Neuronal stem cell (in vitro differentiated cells): ENCODE measurements around the gene TP73.

Experiments
- DNase-seq: peaks from one replicate; pipeline ENCODE4 v3.0.0-alpha.2; 2013; ENCODE audit warnings: low spot score
- H2AFZ ChIP-seq: one replicate; pipeline ENCODE4 v1.6.1; 2013; ENCODE audit warnings: mild to moderate bottlenecking, low read length, inconsistent platforms
- H2AK5ac ChIP-seq: 2 replicates; pipeline ENCODE4 v1.6.1; 2013; ENCODE audit warnings: low read depth, mild to moderate bottlenecking, inconsistent platforms, low read length, moderate library complexity, mixed read lengths
- H2BK120ac ChIP-seq: 2 replicates; pipeline ENCODE4 v1.6.1; 2013; ENCODE audit warnings: low read depth, mild to moderate bottlenecking, inconsistent platforms, low read length, moderate library complexity, mixed read lengths
- H2BK12ac ChIP-seq: one replicate; pipeline ENCODE4 v1.6.1; 2013; ENCODE audit warnings: low read length, inconsistent platforms
- H2BK15ac ChIP-seq: 2 replicates; pipeline ENCODE4 v1.6.1; 2013; ENCODE audit warnings: mild to moderate bottlenecking, low read length, inconsistent platforms, mixed read lengths
- H2BK5ac ChIP-seq: one replicate; pipeline ENCODE4 v1.6.1; 2013; ENCODE audit warnings: inconsistent platforms, mild to moderate bottlenecking, low read length, moderate library complexity
- H3K14ac ChIP-seq: one replicate; pipeline ENCODE4 v1.6.1; 2013; ENCODE audit warnings: low read length, inconsistent platforms
- H3K18ac ChIP-seq: 2 replicates; pipeline ENCODE4 v1.6.1; 2013; ENCODE audit warnings: low read length, inconsistent platforms
- H3K23ac ChIP-seq: 2 replicates; pipeline ENCODE4 v1.6.1; 2013; ENCODE audit warnings: low read depth, mild to moderate bottlenecking, mixed read lengths, low read length, inconsistent platforms; ENCODE audit not compliant: poor library complexity
- H3K27ac ChIP-seq: replicated peaks from 3 replicates; pipeline ENCODE4 v1.5.1; 2013; ENCODE audit warnings: low read length, inconsistent platforms
- H3K27me3 ChIP-seq, 3 experiments: 2 replicates each; pipeline ENCODE4 v1.6.1; 2013; ENCODE audit warnings: low read length in 3 of 3, mild to moderate bottlenecking in 2 of 3, inconsistent platforms in 1 of 3, low read depth in 1 of 3, mixed read lengths in 1 of 3, moderate library complexity in 1 of 3; ENCODE audit not compliant: control insufficient read depth in 3 of 3, insufficient read depth in 3 of 3
- H3K36me3 ChIP-seq, 2 donors: replicated peaks in 1 of 2; 2 replicates each; pipeline ENCODE4 v1.6.1; 2013; ENCODE audit warnings: low read length in 2 of 2; ENCODE audit not compliant: control insufficient read depth in 2 of 2, insufficient read depth in 2 of 2
- H3K4ac ChIP-seq: 2 replicates; pipeline ENCODE4 v1.6.1; 2013; ENCODE audit warnings: inconsistent platforms, mild to moderate bottlenecking, low read length, moderate library complexity
- H3K4me1 ChIP-seq, 2 donors: 1 replicate in 1 of 2; 2 replicates in 1 of 2; pipeline ENCODE4 v1.6.1; 2013; ENCODE audit warnings: low read length in 2 of 2, low read depth in 1 of 2; ENCODE audit not compliant: control insufficient read depth in 2 of 2, insufficient read depth in 1 of 2
- H3K4me2 ChIP-seq: one replicate; pipeline ENCODE4 v1.6.1; 2013; ENCODE audit warnings: mild to moderate bottlenecking, low read length, inconsistent platforms; ENCODE audit not compliant: insufficient read depth, poor library complexity, severe bottlenecking
- H3K4me3 ChIP-seq, 2 donors: 2 replicates each; pipeline ENCODE4 v1.5.1; 2013; ENCODE audit warnings: low read length in 2 of 2, mild to moderate bottlenecking in 2 of 2, inconsistent platforms in 1 of 2, moderate library complexity in 1 of 2
- H3K79me1 ChIP-seq: one replicate; pipeline ENCODE4 v1.6.1; 2013; ENCODE audit warnings: low read depth, mild to moderate bottlenecking, inconsistent platforms, low read length, moderate library complexity
- H3K9ac ChIP-seq: one replicate; pipeline ENCODE4 v1.6.1; 2013; ENCODE audit warnings: mild to moderate bottlenecking, low read depth, low read length, inconsistent platforms; ENCODE audit not compliant: poor library complexity
- H3K9me3 ChIP-seq, 2 donors: replicated peaks in 1 of 2; 2 replicates each; pipeline versions ENCODE3 to v1.6.1; 2013; ENCODE audit warnings: low read length in 2 of 2, mild to moderate bottlenecking in 2 of 2, inconsistent platforms in 1 of 2, low read depth in 1 of 2, mixed read lengths in 1 of 2, moderate library complexity in 1 of 2; ENCODE audit not compliant: control insufficient read depth in 2 of 2, insufficient read depth in 1 of 2
- H4K8ac ChIP-seq: one replicate; pipeline ENCODE4 v1.6.1; 2013; ENCODE audit warnings: low read depth, mild to moderate bottlenecking, inconsistent platforms, low read length, moderate library complexity
- H4K91ac ChIP-seq: one replicate; pipeline ENCODE4 v1.6.1; 2013; ENCODE audit warnings: low read length, low read depth, mild to moderate bottlenecking, inconsistent platforms; ENCODE audit not compliant: poor library complexity
- WGBS, 2 donors: extraction: QIAGEN DNeasy Blood & Tissue Kit; methylation state at CpG; one replicate each; pipeline ENCODE4 v1.1.7; 2013; ENCODE audit warnings: missing lambda C conversion rate in 2 of 2, mixed read lengths in 1 of 2; ENCODE audit not compliant: insufficient read length in 2 of 2, insufficient replicate concordance in 1 of 2; ENCODE audit errors: extremely low coverage in 2 of 2; 5-methylcytosine and 5-hydroxymethylcytosine counted together

TP73 gene

GRCh38 chr1:3727042-3727824, 74.9 kb downstream of the TP73 start:
- Histone ChIP-seq H2BK15ac (peak overlapping the region; percentile 26), H3K79me1 (peaks cover 2% of the 10 kb centered on the region), H2BK120ac (no peak overlapping the region), H3K18ac (peak overlapping the region; percentile 87), H3K4ac (peak overlapping the region; percentile 66), H4K8ac (no peak overlapping the region), H2AFZ (no peak overlapping the region), H3K9ac (peak overlapping the region; percentile 70), H3K9me3 (no peaks in the 10 kb centered on the region), H3K23ac (peak overlapping the region; percentile 96), H3K27me3 (peaks cover 0 to 5% (median 0%) of the 10 kb centered on the region in 3 experiments), H2BK12ac (peak overlapping the region; percentile 3), H3K14ac (peak overlapping the region; percentile 89), H3K36me3 (no peaks in the 10 kb centered on the region), H3K27ac (no peak overlapping the region), H2AK5ac (peak overlapping the region; percentile 90), H4K91ac (peak overlapping the region; percentile 72), H3K4me3 (no peak overlapping the region), H2BK5ac (no peak overlapping the region), H3K4me1 (peaks cover 9 to 11% of the 10 kb centered on the region in 2 donors), H3K4me2 (no peak overlapping the region)
- WGBS, 2 donors: no CpG with 5 or more reads among the region's 37 CpGs
- DNase-seq: no peak

- peak overlapping the region; percentile 72 for H4K91ac ChIP-seq
- peak overlapping the region; percentile 76 for H3K18ac ChIP-seq
- no peak overlapping the region for H3K4ac ChIP-seq
- H2BK120ac ChIP-seq: no peak overlapping the region
- H2BK12ac ChIP-seq: no peak overlapping the region
- no peak overlapping the region for H2BK5ac ChIP-seq
- H2AK5ac ChIP-seq: peak overlapping the region; percentile 21
- H3K27ac ChIP-seq: no peak overlapping the region
- WGBS, 2 donors: no CpG with 5 or more reads among the region's 31 CpGs
- no peaks in the 10 kb centered on the region for H3K9me3 ChIP-seq
- peaks cover 4% of the 10 kb centered on the region for H3K79me1 ChIP-seq
- H3K4me1 ChIP-seq: peaks cover 12 to 18% of the 10 kb centered on the region in 2 donors
- no peaks in the 10 kb centered on the region for H3K36me3 ChIP-seq
- H3K14ac ChIP-seq: peak overlapping the region; percentile 71
- no peak overlapping the region for H2AFZ ChIP-seq
- H2BK15ac ChIP-seq: peak overlapping the region; percentile 64
- no peak overlapping the region for H4K8ac ChIP-seq
- H3K4me2 ChIP-seq: no peak overlapping the region
- peak overlapping the region; percentile 96 for H3K23ac ChIP-seq
- H3K27me3 ChIP-seq: peaks cover 0 to 5% (median 0%) of the 10 kb centered on the region in 3 experiments
- no peak overlapping the region for H3K4me3 ChIP-seq
- DNase-seq: no peak
- H3K9ac ChIP-seq: peak overlapping the region; percentile 70
Observed at GRCh38 chr1:3727825-3728776, 75.8 kb downstream of the TP73 start.

GRCh38 chr1:3729594-3730542, 77.6 kb downstream of the TP73 start:
- Histone ChIP-seq H3K27me3 (peaks cover 0 to 5% (median 0%) of the 10 kb centered on the region in 3 experiments), H4K8ac (no peak overlapping the region), H3K27ac (no peak overlapping the region), H2AK5ac (peak overlapping the region; percentile 88), H3K23ac (peak overlapping the region; percentile 45), H3K4me1 (peaks cover 13 to 18% of the 10 kb centered on the region in 2 donors), H3K9me3 (no peaks in the 10 kb centered on the region), H2BK12ac (peak overlapping the region; percentile 49), H3K4me3 (no peak overlapping the region), H2BK120ac (no peak overlapping the region), H2BK5ac (no peak overlapping the region), H3K14ac (no peak overlapping the region), H3K79me1 (peaks cover 4% of the 10 kb centered on the region), H3K18ac (no peak overlapping the region), H2AFZ (no peak overlapping the region), H3K36me3 (peaks cover 2 to 10% of the 10 kb centered on the region in 2 donors), H2BK15ac (no peak overlapping the region), H3K4me2 (no peak overlapping the region), H4K91ac (no peak overlapping the region), H3K4ac (no peak overlapping the region), H3K9ac (no peak overlapping the region)
- DNase-seq: no peak
- no CpG with 5 or more reads among the region's 32 CpGs for WGBS, 2 donors
